H1 (cell line): ENCODE data around the gene PARD3.

Experiments
- ATF2 ChIP-seq: IDR thresholded peaks from 2 replicates; pipeline ENCODE4 v1.6.1; 2012; ENCODE audit warnings: low read length, inconsistent platforms
- CTCF ChIP-seq, 3 experiments: IDR thresholded peaks; 1 replicate in 2 of 3; 2 replicates in 1 of 3; pipeline versions ENCODE4 v1.5.1 to v1.6.1; 2011; ENCODE audit warnings: low read length in 3 of 3, mild to moderate bottlenecking in 3 of 3, inconsistent platforms in 2 of 3, low read depth in 1 of 3, moderate library complexity in 1 of 3; ENCODE audit not compliant: insufficient read depth in 1 of 3; ENCODE audit errors: control extremely low read depth in 1 of 3
- POLR2A ChIP-seq, 2 experiments: IDR thresholded peaks; 1 replicate in 1 of 2; 2 replicates in 1 of 2; pipeline ENCODE4 v1.6.1; 2011; ENCODE audit warnings: low read depth in 2 of 2, low read length in 2 of 2, mild to moderate bottlenecking in 2 of 2; ENCODE audit errors: control extremely low read depth in 1 of 2

DNA sequence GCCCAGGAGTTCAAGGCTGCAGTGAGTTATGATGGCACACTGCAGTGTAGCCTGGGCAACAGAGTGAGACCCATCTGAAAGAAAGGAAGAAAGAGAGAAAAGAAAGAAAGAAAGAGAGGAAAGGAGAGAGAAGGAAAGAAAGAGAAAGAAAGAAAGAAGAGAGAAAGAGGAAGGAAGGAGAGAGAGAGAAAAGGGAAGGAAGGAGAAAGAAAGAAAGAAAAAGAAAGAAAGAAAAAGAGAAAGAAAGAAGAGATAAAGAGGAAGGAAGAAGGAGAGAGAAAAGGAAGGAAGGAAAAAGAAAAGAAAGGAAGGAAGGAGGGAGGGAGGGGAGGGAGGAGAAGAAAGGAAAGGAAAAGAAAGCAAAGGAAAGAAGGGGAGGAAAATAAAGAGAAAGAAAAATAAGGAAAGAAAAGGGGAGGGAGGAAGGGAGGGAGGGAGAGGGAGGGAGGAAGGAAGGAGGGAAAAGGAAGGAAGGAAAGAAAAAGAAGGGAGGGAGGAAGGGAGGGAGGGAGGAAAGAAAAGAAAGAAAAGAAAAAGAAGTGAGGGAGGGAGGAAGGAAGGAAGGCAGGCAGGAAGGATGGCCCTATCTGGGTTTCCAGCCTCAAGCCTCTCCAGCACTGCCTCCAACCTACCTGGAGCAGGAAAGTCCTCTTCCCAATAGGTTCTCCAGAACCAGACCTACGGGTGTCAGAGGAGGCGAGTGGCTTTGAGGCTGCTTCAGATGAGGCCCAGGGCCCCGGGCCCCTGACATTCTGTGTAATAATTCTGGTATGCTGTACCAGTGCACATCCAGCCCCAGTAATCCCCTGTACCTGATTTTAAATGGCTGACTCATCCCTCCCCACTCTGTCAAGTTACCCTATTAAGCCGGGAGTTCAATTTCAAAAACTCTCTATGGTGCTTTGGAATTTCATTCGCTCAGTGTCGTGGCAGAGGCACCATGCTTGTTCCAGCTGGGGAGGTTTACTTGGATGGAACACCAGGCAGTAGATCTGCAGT, 6.8 kb upstream of the PARD3 start:
- TF ChIP-seq CTCF (IDR thresholded peaks at IDR 0.05; ENCODE audit: control extremely low read depth in 1 of 3, insufficient read depth in 1 of 3, low read depth in 1 of 3, low read length in 3 of 3) (no peak), POLR2A (IDR thresholded peaks at IDR 0.05; ENCODE audit: control extremely low read depth in 1 of 2, low read depth in 2 of 2, low read length in 2 of 2) (no peak), ATF2 (no peak)
